HCT116 (cell line): ENCODE data around the gene GGTLC2.

Experiments
- ATF3 ChIP-seq: IDR thresholded peaks from 2 replicates; pipeline ENCODE4 v1.6.1; 2012
- POLR2A ChIP-seq: IDR thresholded peaks from 2 replicates; pipeline ENCODE4 v1.7.0; 2011; ENCODE audit warnings: borderline replicate concordance; ENCODE audit not compliant: insufficient read depth, insufficient read length; ENCODE audit errors: extremely low read depth
- POLR2AphosphoS5 ChIP-seq: IDR thresholded peaks from 2 replicates; pipeline ENCODE4 v1.6.1; 2011; ENCODE audit warnings: mild to moderate bottlenecking, low read depth, low read length, moderate library complexity
- RAD21 ChIP-seq: IDR thresholded peaks from 2 replicates; pipeline ENCODE4 v1.6.1; 2012; ENCODE audit warnings: low read depth, mild to moderate bottlenecking
- SIN3A ChIP-seq: IDR thresholded peaks from 2 replicates; pipeline ENCODE4 v1.6.1; 2012; ENCODE audit warnings: low read depth
- TF ChIP-seq, protein P1 (sequence below), 3 experiments: fragments of 200-600 bp in 1 of 3; sonication (generic) in 1 of 3; IDR thresholded peaks in 2 of 3; conservative IDR thresholded peaks in 1 of 3; 2 replicates each; pipeline ENCODE4 v1.5.1; 2012 to 2017; ENCODE audit warnings: low read depth in 2 of 3, low read length in 2 of 3, antibody characterized with exemption in 1 of 3, borderline replicate concordance in 1 of 3, control low read depth in 1 of 3, mild to moderate bottlenecking in 1 of 3, mixed read lengths in 1 of 3, mixed run types in 1 of 3, moderate library complexity in 1 of 3; ENCODE audit not compliant: insufficient read depth in 1 of 3
- TF ChIP-seq, protein P2 (sequence below): IDR thresholded peaks from 2 replicates; pipeline ENCODE4 v1.6.1; 2012; ENCODE audit warnings: low read depth

- no peak for TF ChIP-seq POLR2AphosphoS5
- TF ChIP-seq, protein P1, sequence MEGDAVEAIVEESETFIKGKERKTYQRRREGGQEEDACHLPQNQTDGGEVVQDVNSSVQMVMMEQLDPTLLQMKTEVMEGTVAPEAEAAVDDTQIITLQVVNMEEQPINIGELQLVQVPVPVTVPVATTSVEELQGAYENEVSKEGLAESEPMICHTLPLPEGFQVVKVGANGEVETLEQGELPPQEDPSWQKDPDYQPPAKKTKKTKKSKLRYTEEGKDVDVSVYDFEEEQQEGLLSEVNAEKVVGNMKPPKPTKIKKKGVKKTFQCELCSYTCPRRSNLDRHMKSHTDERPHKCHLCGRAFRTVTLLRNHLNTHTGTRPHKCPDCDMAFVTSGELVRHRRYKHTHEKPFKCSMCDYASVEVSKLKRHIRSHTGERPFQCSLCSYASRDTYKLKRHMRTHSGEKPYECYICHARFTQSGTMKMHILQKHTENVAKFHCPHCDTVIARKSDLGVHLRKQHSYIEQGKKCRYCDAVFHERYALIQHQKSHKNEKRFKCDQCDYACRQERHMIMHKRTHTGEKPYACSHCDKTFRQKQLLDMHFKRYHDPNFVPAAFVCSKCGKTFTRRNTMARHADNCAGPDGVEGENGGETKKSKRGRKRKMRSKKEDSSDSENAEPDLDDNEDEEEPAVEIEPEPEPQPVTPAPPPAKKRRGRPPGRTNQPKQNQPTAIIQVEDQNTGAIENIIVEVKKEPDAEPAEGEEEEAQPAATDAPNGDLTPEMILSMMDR (IDR thresholded peaks at IDR 0.05 in 2 of 3, conservative IDR thresholded peaks at IDR 0.05 in 1 of 3; ENCODE audit: borderline replicate concordance in 1 of 3, insufficient read depth in 1 of 3, low read depth in 2 of 3, low read length in 2 of 3), result no peak
- TF ChIP-seq SIN3A, result no peak
- TF ChIP-seq POLR2A, result no peak
- no peak for TF ChIP-seq RAD21
- TF ChIP-seq, protein P2, sequence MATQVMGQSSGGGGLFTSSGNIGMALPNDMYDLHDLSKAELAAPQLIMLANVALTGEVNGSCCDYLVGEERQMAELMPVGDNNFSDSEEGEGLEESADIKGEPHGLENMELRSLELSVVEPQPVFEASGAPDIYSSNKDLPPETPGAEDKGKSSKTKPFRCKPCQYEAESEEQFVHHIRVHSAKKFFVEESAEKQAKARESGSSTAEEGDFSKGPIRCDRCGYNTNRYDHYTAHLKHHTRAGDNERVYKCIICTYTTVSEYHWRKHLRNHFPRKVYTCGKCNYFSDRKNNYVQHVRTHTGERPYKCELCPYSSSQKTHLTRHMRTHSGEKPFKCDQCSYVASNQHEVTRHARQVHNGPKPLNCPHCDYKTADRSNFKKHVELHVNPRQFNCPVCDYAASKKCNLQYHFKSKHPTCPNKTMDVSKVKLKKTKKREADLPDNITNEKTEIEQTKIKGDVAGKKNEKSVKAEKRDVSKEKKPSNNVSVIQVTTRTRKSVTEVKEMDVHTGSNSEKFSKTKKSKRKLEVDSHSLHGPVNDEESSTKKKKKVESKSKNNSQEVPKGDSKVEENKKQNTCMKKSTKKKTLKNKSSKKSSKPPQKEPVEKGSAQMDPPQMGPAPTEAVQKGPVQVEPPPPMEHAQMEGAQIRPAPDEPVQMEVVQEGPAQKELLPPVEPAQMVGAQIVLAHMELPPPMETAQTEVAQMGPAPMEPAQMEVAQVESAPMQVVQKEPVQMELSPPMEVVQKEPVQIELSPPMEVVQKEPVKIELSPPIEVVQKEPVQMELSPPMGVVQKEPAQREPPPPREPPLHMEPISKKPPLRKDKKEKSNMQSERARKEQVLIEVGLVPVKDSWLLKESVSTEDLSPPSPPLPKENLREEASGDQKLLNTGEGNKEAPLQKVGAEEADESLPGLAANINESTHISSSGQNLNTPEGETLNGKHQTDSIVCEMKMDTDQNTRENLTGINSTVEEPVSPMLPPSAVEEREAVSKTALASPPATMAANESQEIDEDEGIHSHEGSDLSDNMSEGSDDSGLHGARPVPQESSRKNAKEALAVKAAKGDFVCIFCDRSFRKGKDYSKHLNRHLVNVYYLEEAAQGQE, result no peak
- no peak for TF ChIP-seq ATF3
Observed at GRCh38 chr22:22614065-22614464, 30.3 kb upstream of the GGTLC2 start.
